ENCODE results near the gene OPA3. TPM values are rescaled to one million over a fixed set of nuclear protein-coding genes. Genes with fewer than 3 reads are reported as not detected.
A peak's percentile ranks its signal among the peaks of the same experiment; 100 is the strongest.

The OPA3 gene
- total RNA-seq, 1 experiment from 2014 or later: 10.1 TPM

- ChIA-PET CTCF (interaction anchor here (0.9 to 5.2 kb wide), 5 partner anchors 10 to 73 kb away, joined by 3 to 81 read pairs (median 4); partner anchors contain the start of gene EML2), POLR2A (interaction anchor here (0.5 kb wide), 1 partner anchor 15 kb away, joined by 3 read pairs; no protein-coding TSS in a partner anchor)
- Mint-ChIP-seq H3K4me3 (peak overlapping the region; percentile 65), H3K4me1 (peaks cover 57% of the 10 kb centered on the region), H3K36me3 (no peaks in the 10 kb centered on the region), H3K27me3 (ENCODE audit: low read depth) (peaks cover 81% of the 10 kb centered on the region), H3K9me3 (no peaks in the 10 kb centered on the region), H3K27ac (no peak overlapping the region)
- no peak for DNase-seq (ENCODE audit: low spot score)
- peak; percentile 75 for TF ChIP-seq ETV6 (CRISPR knock-in tag; IDR thresholded peaks at IDR 0.05)
- TF ChIP-seq MXD4 (CRISPR knock-in tag; IDR thresholded peaks at IDR 0.05; ENCODE audit: borderline replicate concordance): no peak
- ATAC-seq: no peak
Measured at GRCh38 chr19:45601115-45601514, 16.5 kb upstream of the OPA3 start.

DNA sequence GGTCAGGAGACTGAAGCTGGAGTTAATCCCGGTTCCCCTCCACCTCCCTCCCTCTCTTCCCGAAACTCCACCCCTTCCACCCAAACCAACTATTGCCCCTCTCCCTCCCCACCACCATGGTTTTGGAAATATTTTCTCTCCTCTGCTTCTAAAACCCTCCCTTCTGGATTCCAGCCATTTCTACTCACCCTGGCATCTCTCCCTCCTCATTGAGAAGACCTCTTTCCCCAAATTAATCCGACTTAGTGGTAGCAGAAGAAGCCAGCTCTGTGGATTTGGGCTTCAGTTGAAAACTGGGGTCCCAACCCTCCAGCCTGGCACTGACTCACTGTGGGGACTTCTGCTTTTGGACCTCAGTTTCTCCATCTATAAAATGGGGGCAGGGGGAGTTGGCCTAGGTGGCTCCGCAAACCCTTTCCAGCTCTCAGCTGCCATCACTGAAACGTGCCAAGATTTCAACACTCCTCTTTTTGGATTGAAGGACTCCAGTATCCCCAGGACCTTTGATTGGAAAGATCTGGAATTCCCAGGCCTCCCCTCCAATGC lies 15.8 kb upstream of the OPA3 start:
- H3K36me3 Mint-ChIP-seq: no peaks in the 10 kb centered on the region
- DNase-seq (ENCODE audit: low spot score) (no peak), ATAC-seq (no peak)
- ChIA-PET CTCF (interaction anchor here (1.2 to 5.2 kb wide), 5 partner anchors 16 to 77 kb away, joined by 3 to 81 read pairs (median 4); partner anchors contain the start of gene EML2), POLR2A (no interaction called here)
- H3K27ac Mint-ChIP-seq: no peak overlapping the region
- H3K9me3 Mint-ChIP-seq: no peaks in the 10 kb centered on the region
- H3K4me3 Mint-ChIP-seq: peak overlapping the region; percentile 51
- TF ChIP-seq ZNF281 (CRISPR knock-in tag; IDR thresholded peaks at IDR 0.05) (no peak), AFF4 (CRISPR knock-in tag; IDR thresholded peaks at IDR 0.05; ENCODE audit: borderline replicate concordance) (no peak), KAT7 (CRISPR knock-in tag; IDR thresholded peaks at IDR 0.05; ENCODE audit: borderline replicate concordance) (no peak), FOXK1 (CRISPR knock-in tag; IDR thresholded peaks at IDR 0.05) (no peak), SMAD4 (CRISPR knock-in tag; IDR thresholded peaks at IDR 0.05) (no peak), TP53 (CRISPR knock-in tag; IDR thresholded peaks at IDR 0.05) (no peak), FOXJ3 (CRISPR knock-in tag; IDR thresholded peaks at IDR 0.05; ENCODE audit: borderline replicate concordance) (no peak), NR2C2 (CRISPR knock-in tag; IDR thresholded peaks at IDR 0.05) (no peak), NR3C1 (CRISPR knock-in tag; conservative IDR thresholded peaks at IDR 0.05; ENCODE audit: low read depth) (no peak), ZNF396 (CRISPR knock-in tag; IDR thresholded peaks at IDR 0.05; ENCODE audit: borderline replicate concordance) (no peak), ZNF416 (CRISPR knock-in tag; IDR thresholded peaks at IDR 0.05) (no peak)
- TF ChIP-seq, protein P1, sequence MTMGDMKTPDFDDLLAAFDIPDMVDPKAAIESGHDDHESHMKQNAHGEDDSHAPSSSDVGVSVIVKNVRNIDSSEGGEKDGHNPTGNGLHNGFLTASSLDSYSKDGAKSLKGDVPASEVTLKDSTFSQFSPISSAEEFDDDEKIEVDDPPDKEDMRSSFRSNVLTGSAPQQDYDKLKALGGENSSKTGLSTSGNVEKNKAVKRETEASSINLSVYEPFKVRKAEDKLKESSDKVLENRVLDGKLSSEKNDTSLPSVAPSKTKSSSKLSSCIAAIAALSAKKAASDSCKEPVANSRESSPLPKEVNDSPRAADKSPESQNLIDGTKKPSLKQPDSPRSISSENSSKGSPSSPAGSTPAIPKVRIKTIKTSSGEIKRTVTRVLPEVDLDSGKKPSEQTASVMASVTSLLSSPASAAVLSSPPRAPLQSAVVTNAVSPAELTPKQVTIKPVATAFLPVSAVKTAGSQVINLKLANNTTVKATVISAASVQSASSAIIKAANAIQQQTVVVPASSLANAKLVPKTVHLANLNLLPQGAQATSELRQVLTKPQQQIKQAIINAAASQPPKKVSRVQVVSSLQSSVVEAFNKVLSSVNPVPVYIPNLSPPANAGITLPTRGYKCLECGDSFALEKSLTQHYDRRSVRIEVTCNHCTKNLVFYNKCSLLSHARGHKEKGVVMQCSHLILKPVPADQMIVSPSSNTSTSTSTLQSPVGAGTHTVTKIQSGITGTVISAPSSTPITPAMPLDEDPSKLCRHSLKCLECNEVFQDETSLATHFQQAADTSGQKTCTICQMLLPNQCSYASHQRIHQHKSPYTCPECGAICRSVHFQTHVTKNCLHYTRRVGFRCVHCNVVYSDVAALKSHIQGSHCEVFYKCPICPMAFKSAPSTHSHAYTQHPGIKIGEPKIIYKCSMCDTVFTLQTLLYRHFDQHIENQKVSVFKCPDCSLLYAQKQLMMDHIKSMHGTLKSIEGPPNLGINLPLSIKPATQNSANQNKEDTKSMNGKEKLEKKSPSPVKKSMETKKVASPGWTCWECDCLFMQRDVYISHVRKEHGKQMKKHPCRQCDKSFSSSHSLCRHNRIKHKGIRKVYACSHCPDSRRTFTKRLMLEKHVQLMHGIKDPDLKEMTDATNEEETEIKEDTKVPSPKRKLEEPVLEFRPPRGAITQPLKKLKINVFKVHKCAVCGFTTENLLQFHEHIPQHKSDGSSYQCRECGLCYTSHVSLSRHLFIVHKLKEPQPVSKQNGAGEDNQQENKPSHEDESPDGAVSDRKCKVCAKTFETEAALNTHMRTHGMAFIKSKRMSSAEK (CRISPR knock-in tag; IDR thresholded peaks at IDR 0.05; ENCODE audit: borderline replicate concordance): no peak
- TF ChIP-seq, protein P2, sequence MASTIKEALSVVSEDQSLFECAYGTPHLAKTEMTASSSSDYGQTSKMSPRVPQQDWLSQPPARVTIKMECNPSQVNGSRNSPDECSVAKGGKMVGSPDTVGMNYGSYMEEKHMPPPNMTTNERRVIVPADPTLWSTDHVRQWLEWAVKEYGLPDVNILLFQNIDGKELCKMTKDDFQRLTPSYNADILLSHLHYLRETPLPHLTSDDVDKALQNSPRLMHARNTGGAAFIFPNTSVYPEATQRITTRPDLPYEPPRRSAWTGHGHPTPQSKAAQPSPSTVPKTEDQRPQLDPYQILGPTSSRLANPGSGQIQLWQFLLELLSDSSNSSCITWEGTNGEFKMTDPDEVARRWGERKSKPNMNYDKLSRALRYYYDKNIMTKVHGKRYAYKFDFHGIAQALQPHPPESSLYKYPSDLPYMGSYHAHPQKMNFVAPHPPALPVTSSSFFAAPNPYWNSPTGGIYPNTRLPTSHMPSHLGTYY (CRISPR knock-in tag; IDR thresholded peaks at IDR 0.05): no peak
- TF ChIP-seq, protein P3, sequence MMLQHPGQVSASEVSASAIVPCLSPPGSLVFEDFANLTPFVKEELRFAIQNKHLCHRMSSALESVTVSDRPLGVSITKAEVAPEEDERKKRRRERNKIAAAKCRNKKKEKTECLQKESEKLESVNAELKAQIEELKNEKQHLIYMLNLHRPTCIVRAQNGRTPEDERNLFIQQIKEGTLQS (CRISPR knock-in tag; conservative IDR thresholded peaks at IDR 0.05): no peak
- peaks cover 85% of the 10 kb centered on the region for H3K27me3 Mint-ChIP-seq (ENCODE audit: low read depth)
- H3K4me1 Mint-ChIP-seq: peaks cover 63% of the 10 kb centered on the region

All from WTC11 (cell line).